Aorta (tissue), 5 donors: ENCODE data around the gene RAB3A. TPM values are rescaled to one million over a fixed set of nuclear protein-coding genes. Genes with fewer than 3 reads are reported as not detected.

ENCODE experiments used
- ATAC-seq: fragments of 200-7000 bp; cut with Tn5 transposase; one replicate; pipeline ENCODE4 v1.9.1; 2022; ENCODE audit warnings: moderate library complexity; ENCODE audit not compliant: low FRiP score
- DNase-seq, 2 donors: peaks; one replicate each; pipeline ENCODE4 v3.0.0-alpha.2; 2020
- H3K27ac ChIP-seq, 2 donors: one replicate each; pipeline ENCODE4 v1.5.1; 2013; ENCODE audit warnings: low read length in 2 of 2, mild to moderate bottlenecking in 2 of 2, moderate library complexity in 2 of 2, control low read depth in 1 of 2, inconsistent platforms in 1 of 2, low read depth in 1 of 2
- H3K27me3 ChIP-seq, 2 donors: one replicate each; pipeline ENCODE4 v1.6.1; 2013; ENCODE audit warnings: control low read depth in 1 of 2, low read length in 1 of 2, mild to moderate bottlenecking in 1 of 2, moderate library complexity in 1 of 2; ENCODE audit not compliant: insufficient read depth in 2 of 2, control insufficient read depth in 1 of 2
- H3K36me3 ChIP-seq, 2 donors: one replicate each; pipeline ENCODE4 v1.6.1; 2013; ENCODE audit warnings: control low read depth in 1 of 2, low read length in 1 of 2, mild to moderate bottlenecking in 1 of 2; ENCODE audit not compliant: insufficient read depth in 2 of 2, control insufficient read depth in 1 of 2
- H3K4me1 ChIP-seq, 2 donors: one replicate each; pipeline ENCODE4 v1.6.1; 2013; ENCODE audit warnings: low read length in 2 of 2, control low read depth in 1 of 2, mild to moderate bottlenecking in 1 of 2, moderate library complexity in 1 of 2; ENCODE audit not compliant: insufficient read depth in 2 of 2, control insufficient read depth in 1 of 2
- H3K4me3 ChIP-seq, 2 donors: one replicate each; pipeline ENCODE4 v1.5.1; 2013; ENCODE audit warnings: low read length in 2 of 2, control low read depth in 1 of 2, mild to moderate bottlenecking in 1 of 2
- H3K9me3 ChIP-seq: one replicate; pipeline ENCODE4 v1.6.1; 2013; ENCODE audit warnings: mild to moderate bottlenecking, low read length; ENCODE audit not compliant: control insufficient read depth
- WGBS, 2 donors: extraction: QIAGEN DNeasy Blood & Tissue Kit; methylation state at CpG; one replicate each; pipeline ENCODE4 v1.1.7; 2013; 5-methylcytosine and 5-hydroxymethylcytosine counted together
- intact Hi-C, 2 donors: fragments of 100-400 bp; cut with DNase I; formaldehyde crosslinking; loops; one replicate each; pipeline versions ENCODE4 v1.14.2 to v1.15.0; 2022
- polyA plus RNA-seq, 2 donors: library from polyadenylated mRNA; stranded (reverse); fragments of 200-250 nt; gene quantifications; one replicate each; pipeline ENCODE4 v1.2.3, GENCODE V29; 2013
- total RNA-seq, 2 donors: library from RNA; stranded (reverse); fragmentation: NEBNext Ultra II Directional; extraction: Animal tissue kit (Norgen Biotek cat#: 25700); gene quantifications; one replicate each; pipeline ENCODE4 v1.2.1, GENCODE V29; 2021
- donor health status: healthy with polysubstance abuse.
- donor health status: Bipolar disorder and iron deficiency.
- donor health status: DM: no; HTN: no; CAD: no.
- donor health status: DM: no; HTN: no; CAD: no.
- donor health status: DM: yes; HTN: yes; CAD: no.

The RAB3A gene
- total and polyA plus RNA-seq, 4 donors, result 2.1 to 3.8 (median 3.0) TPM

DNA sequence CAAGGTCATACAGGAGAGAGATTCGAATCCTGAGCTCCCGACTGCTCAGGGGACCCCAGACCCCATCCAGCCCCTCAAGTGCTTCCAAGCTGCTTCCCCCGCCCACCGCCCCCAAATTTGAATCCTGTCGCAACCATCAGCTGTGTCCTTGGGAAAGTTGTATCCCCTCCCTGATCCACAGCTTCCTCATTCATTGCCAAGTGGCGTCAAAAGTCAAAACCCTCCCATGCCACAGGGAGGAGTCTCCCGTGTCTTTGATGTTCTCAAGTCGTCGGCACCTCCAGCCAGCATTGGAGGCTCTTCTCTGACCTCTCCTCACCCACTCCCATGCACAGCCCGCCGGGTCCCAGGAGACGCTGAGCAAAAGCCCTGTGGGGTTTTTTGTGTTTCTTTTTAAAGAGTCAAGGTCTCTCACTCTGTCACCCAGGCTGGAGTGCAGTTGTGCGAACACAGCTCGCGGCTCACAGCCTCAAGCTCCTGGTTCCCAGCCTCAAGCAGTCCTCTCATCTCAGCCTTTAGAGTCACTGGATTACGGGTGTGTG, 33.1 kb downstream of the RAB3A start:
- ATAC-seq (no peak), DNase-seq (peak in 1 of 2 donors; percentile 79)
- 72 to 75% methylated on average over 16 of the region's 16 CpGs for WGBS, 2 donors
- H3K27me3 ChIP-seq, result no peaks in the 10 kb centered on the region
- H3K36me3 ChIP-seq, result no peaks in the 10 kb centered on the region
- no peaks in the 10 kb centered on the region for H3K4me1 ChIP-seq
- no peak overlapping the region for H3K27ac ChIP-seq
- intact Hi-C loops, result no loop called here
- no peaks in the 10 kb centered on the region for H3K9me3 ChIP-seq
- no peak overlapping the region for H3K4me3 ChIP-seq

DNA sequence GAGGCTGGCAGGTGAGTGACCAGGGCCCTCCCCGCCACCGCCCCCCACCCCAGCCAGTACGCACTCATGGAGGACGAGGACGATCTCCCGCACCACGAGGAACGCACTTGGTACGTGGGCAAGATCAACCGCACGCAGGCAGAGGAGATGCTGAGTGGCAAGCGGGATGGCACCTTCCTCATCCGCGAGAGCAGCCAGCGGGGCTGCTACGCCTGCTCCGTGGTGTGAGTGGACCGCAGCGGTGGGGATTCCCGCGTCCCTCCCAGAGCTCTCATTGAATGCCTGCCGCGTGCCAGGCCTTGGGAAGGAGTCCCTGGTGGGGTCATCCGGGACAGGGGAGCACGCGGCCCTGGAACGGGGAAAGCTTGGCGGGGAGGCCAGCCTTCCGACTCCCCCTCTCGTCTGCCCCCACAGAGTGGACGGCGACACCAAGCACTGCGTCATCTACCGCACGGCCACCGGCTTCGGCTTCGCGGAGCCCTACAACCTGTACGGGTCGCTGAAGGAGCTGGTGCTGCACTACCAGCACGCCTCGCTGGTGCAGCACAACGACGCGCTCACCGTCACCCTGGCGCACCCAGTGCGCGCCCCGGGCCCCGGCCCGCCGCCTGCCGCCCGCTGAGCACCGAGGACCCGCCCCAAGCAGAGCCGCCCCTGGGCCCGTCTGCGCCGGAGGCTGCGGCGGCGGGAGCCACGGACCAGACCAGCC, 35.0 kb downstream of the RAB3A start:
- no peaks in the 10 kb centered on the region for H3K27me3 ChIP-seq
- no peak for ATAC-seq
- no peak overlapping the region for H3K4me3 ChIP-seq
- intact Hi-C loops, result no loop called here
- H3K27ac ChIP-seq, result no peak overlapping the region
- DNase-seq, result peak in 1 of 2 donors; percentile 57
- no peaks in the 10 kb centered on the region for H3K36me3 ChIP-seq
- 94 to 95% methylated on average over 65 to 66 of the region's 66 CpGs for WGBS, 2 donors
- H3K9me3 ChIP-seq, result no peaks in the 10 kb centered on the region
- H3K4me1 ChIP-seq, result no peaks in the 10 kb centered on the region

DNA sequence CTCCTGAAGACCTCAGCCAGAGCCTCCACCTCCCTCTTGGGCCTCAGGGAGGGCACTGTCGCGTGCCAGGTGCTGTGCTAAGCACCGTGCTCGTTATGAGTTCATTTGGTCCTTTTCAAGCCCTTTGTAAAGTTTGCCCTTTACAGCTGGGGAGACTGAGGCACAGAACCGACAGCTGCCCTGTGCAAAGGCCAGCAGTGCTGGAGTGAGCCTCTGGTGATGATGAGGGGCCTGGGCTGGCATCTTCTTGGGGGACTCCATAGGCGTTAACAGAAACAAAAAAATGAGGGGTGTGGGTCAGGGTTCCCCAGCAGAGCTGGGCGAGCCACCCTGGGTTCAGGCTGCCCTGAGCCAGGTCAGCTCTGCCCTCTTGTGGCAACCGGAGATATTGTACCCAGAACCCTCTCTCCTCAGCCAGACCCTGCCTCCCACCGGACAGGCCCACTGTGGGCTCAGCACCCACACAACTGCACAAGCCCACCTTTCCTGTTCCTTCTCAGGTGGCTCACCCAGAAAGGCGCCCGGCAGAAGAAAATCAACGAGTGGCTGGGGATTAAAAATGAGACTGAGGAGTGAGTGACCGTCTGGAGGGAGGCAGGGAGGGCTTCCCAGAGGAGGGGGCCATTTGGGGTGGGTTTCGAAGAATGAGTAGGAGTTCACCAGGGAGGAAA, 35.7 kb downstream of the RAB3A start:
- H3K4me1 ChIP-seq, result no peaks in the 10 kb centered on the region
- DNase-seq, result peak in 1 of 2 donors; percentile 56
- peak; percentile 72 for ATAC-seq
- H3K36me3 ChIP-seq, result no peaks in the 10 kb centered on the region
- H3K4me3 ChIP-seq, result no peak overlapping the region
- 67 to 68% methylated on average over 14 of the region's 14 CpGs for WGBS, 2 donors
- no peaks in the 10 kb centered on the region for H3K9me3 ChIP-seq
- H3K27ac ChIP-seq, result no peak overlapping the region
- intact Hi-C loops, result no loop called here
- H3K27me3 ChIP-seq, result no peaks in the 10 kb centered on the region

DNA sequence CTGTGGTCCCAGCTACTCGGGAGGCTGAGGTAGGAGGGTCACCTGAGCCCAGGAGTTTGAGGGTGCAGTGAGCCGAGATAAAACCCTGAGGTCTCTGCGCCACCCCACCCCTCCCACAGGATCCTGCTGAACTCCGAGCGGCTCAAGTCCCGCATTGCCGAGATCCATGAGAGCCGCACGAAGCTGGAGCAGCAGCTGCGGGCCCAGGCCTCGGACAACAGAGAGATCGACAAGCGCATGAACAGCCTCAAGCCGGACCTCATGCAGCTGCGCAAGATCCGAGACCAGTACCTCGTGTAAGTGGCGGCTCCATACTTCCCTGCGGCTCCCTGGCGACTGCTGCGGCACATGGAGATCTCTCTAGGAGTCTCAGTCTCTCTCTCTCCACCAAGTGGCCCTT, 36.8 kb downstream of the RAB3A start:
- ATAC-seq (no peak), DNase-seq (no peak)
- no peak overlapping the region for H3K27ac ChIP-seq
- no peaks in the 10 kb centered on the region for H3K9me3 ChIP-seq
- no peak overlapping the region for H3K4me3 ChIP-seq
- H3K36me3 ChIP-seq, result no peaks in the 10 kb centered on the region
- H3K27me3 ChIP-seq, result no peaks in the 10 kb centered on the region
- 93 to 94% methylated on average over 21 of the region's 21 CpGs for WGBS, 2 donors
- intact Hi-C loops, result no loop called here
- H3K4me1 ChIP-seq, result no peaks in the 10 kb centered on the region

DNA sequence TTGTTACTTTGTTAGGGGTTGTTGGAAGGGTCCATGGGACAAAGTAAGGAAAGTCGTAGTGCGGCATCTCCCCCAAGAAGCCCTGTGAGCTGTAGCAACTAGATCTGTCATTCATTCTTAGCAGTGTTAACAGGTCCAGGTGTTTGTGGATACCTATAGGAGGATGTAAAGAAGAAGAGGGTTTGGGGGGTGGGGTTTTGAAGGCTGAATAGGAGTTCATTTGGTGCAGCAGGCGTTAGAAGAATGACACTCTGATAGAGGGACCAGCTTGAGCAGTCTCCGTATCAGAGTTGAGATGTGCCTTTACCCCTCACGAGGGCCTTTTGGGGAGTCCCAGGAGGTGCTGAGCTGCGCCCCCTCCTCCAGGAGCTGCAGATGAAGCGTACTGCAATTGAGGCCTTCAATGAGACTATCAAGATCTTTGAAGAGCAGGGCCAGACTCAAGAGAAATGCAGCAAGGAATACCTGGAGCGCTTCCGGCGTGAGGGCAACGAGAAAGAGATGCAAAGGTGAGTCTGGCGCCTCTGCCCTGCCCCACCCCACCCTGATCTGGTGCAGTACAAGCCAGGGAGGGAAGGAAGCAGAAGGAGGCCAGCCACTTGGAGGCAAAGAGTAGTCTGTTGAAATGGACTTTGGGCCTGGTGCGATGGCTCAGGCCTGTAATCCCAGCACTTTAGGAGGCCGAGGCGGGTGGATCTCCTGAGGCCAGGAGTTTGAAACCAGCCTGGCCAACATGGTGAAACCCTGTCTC, 37.9 kb downstream of the RAB3A start:
- H3K36me3 ChIP-seq, result no peaks in the 10 kb centered on the region
- no peak for ATAC-seq

DNA sequence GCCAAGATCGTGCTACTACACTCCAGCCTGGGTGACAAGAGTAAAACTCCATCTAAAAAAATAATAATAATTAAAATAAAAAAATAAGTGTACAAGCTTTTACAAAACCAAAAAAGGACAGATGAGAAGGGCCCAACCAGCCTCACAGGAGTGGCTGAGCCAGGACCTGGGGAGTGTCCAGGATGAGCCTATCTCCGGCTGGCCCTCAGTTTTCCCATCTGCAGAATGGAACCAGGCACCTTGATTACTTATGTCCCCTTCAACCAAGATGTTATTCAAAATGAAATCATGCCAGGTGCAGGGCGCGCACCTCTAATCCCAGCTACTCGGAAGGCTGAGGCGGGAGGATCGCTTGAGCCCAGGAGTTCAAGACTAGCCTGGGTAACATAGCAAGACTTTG, 39.8 kb downstream of the RAB3A start:
- intact Hi-C loops, result loop anchor here in 1 of 2 donors (5.0 kb wide), 1 partner anchor 47 kb away; no protein-coding TSS in a partner anchor
- Histone ChIP-seq H3K4me1 (no peaks in the 10 kb centered on the region), H3K27me3 (no peaks in the 10 kb centered on the region), H3K27ac (no peak overlapping the region), H3K36me3 (no peaks in the 10 kb centered on the region), H3K4me3 (no peak overlapping the region), H3K9me3 (no peaks in the 10 kb centered on the region)
- WGBS, 2 donors, result 95 to 96% methylated on average over 7 of the region's 7 CpGs
- DNase-seq (no peak), ATAC-seq (no peak)

More for the DNA sequence above, 37.9 kb downstream of the RAB3A start:
- intact Hi-C loops, result no loop called here
- H3K4me3 ChIP-seq, result no peak overlapping the region
- DNase-seq, result no peak
- no peak overlapping the region for H3K27ac ChIP-seq
- no peaks in the 10 kb centered on the region for H3K4me1 ChIP-seq
- no peaks in the 10 kb centered on the region for H3K27me3 ChIP-seq
- H3K9me3 ChIP-seq, result no peaks in the 10 kb centered on the region
- WGBS, 2 donors, result 96 to 98% methylated on average over 15 of the region's 15 CpGs

DNA sequence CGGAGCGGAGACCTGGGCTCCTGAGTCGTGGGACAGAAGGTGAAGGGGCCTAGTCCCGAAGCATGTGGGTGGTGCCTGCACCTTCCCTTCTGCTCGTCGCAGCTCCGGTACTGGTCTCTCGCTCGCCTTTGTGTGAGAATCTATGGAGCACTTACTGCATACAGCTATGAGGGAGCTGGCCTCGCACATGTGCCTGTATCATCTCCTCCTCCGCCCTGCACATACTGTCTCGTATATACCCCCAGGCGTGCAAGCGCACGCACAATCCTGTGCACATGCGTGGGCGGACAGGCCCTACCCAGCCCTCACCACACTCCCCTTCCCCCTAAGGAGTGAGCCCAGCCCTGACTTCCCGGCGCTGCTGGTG, 42.2 kb downstream of the RAB3A start:
- no peak overlapping the region for H3K27ac ChIP-seq

DNA sequence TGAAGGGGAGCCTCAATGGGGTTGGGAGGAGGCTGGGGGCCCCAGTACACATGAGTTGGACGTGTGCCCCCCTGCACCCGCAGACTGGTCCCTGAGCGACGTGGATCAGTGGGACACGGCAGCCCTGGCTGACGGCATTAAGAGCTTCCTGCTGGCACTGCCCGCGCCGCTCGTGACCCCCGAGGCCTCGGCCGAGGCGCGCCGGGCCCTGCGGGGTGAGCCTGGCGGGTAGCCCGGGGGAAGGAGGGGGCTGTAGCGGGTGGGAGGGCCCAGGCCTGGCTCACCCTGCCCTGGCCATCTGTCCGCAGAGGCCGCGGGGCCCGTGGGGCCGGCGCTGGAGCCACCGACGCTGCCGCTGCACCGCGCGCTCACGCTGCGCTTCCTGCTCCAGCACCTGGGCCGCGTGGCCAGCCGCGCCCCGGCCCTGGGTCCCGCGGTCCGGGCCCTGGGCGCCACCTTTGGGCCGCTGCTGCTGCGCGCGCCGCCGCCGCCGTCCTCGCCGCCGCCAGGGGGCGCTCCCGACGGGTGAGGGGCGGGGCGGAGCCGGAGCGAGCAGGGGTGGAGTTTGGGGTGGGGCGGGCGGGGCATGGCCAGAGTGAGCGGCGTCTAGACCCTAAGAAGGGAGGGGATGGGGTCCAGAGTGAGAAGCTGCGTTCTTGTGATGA, 42.7 kb downstream of the RAB3A start:
- no peaks in the 10 kb centered on the region for H3K9me3 ChIP-seq
- intact Hi-C loops, result loop anchor here in 1 of 2 donors (5.0 kb wide), 1 partner anchor 44 kb away; no protein-coding TSS in a partner anchor
- H3K27me3 ChIP-seq, result no peaks in the 10 kb centered on the region
- no peak overlapping the region for H3K27ac ChIP-seq
- ATAC-seq, result peak; percentile 87
- DNase-seq, result peak; percentile 79 to 93
- 1% methylated on average over 50 to 66 of the region's 66 CpGs for WGBS, 2 donors
- peaks cover 0 to 2% of the 10 kb centered on the region in 2 donors for H3K4me1 ChIP-seq
- no peaks in the 10 kb centered on the region for H3K36me3 ChIP-seq
- H3K4me3 ChIP-seq, result peak overlapping the region in 1 of 2 donors; percentile 29

More for the DNA sequence above, 42.2 kb downstream of the RAB3A start:
- Histone ChIP-seq H3K36me3 (no peaks in the 10 kb centered on the region), H3K4me3 (no peak overlapping the region), H3K27me3 (no peaks in the 10 kb centered on the region), H3K9me3 (no peaks in the 10 kb centered on the region), H3K4me1 (peaks cover 0 to under 1% of the 10 kb centered on the region in 2 donors)
- DNase-seq, result no peak
- ATAC-seq, result no peak
- intact Hi-C loops, result loop anchor here in 1 of 2 donors (5.0 kb wide), 1 partner anchor 44 kb away; no protein-coding TSS in a partner anchor
- 58 to 59% methylated on average over 19 of the region's 19 CpGs for WGBS, 2 donors
